Stimulated activated CD8-positive, alpha-beta memory T cell treated with anti-CD3 and anti-CD28 coated beads, Interleukin-4, amount 100 ng/mL, for 1 hour (primary cell): Measurements from ENCODE around the gene RNF180.
"Not testable (repeated sequence)": the region's sequence is repeated elsewhere in the genome, so short reads cannot be mapped to it uniquely, and the experiment has no call there.

Experiments used
- DNase-seq, 2 donors: peaks; one replicate each; pipeline ENCODE4 v3.0.0-alpha.2; 2020; ENCODE audit warnings: low read depth in 2 of 2, low spot score in 1 of 2

RNF180 gene

GRCh38 chr5:64180661-64181343, 15.2 kb downstream of the RNF180 start:
- DNase-seq, result no peak

GRCh38 chr5:64181440-64181839, 15.8 kb downstream of the RNF180 start:
- DNase-seq, result no peak

DNA sequence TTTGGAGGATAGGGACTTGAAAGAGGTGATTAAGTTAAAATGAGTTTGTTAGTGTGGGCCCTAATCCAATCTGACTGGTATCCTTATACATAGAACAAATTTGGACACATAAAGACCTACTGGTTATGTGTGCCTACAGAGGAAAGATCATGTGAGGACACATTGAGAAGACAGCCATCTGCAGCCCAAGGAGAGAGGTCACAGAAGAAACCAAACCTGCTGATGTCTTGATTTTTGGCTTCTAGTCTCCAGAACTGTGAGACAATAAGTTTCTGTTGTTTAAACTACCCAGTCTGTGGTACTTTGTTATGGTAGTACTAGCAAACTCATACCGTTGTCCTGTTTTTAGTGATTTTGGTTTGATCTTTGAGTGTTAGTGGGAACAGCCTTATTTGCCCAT, 18.3 kb downstream of the RNF180 start:
- no peak for DNase-seq

GRCh38 chr5:64184832-64185231, 19.2 kb downstream of the RNF180 start:
- no peak for DNase-seq

DNA sequence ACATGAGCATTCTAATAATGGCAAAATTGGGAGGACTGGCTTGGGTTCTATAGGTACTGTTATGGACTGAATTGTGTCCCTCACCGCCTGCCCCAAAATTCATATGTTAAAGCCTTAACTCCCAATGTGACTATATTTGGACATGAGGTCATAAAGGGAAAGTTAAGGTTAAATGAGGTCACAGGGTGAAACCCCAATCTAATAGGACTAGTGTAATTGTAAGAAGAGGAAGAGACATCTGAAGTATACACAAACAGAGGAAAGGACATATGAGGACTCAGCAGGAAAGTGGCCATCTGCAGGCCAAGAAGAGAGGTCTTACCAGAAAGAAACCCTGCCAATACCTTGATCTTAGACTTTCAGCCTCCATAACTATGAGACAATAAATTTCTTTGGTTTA, 23.1 kb downstream of the RNF180 start:
- DNase-seq, result no peak

DNA sequence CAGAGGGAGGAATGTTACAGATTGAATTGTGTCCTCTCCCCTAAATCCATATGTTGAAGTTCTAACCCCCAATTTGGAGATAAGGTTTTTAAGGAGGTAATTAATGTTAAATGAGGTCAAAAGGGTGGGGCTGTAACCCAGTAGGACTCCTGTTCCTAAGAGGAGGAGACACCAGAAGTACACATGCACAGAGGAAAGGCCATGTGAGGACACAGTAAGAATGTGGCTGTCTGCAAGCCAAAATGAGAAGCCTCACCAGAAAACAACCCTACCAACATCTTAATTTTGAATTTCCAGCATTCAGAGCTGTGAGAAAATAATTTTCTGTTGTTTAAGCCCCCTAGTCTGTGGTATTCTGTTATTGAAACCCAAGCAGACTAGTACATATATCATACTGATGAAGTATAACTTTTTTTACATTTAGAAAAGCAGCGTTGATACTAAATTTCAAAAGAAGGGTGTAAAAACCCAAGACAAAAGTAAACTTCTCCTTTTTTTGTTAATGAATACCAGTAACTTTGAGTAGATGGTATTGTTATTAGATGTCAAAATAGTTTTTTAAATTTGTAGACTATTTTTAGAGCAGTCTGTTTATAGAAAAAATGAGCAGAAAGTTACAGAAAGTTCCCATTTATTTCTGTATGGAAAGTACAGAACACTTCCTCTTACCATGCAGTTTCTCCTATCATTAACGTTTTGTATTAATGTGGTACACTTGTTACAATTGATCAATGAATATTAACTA, 25.1 kb downstream of the RNF180 start:
- no peak for DNase-seq

GRCh38 chr5:64195981-64196380, 30.3 kb downstream of the RNF180 start:
- no peak for DNase-seq

- DNase-seq, result no peak
Observed at GRCh38 chr5:64199425-64199824, 33.8 kb downstream of the RNF180 start.

GRCh38 chr5:64201996-64202395, 36.4 kb downstream of the RNF180 start:
- DNase-seq, result no peak

DNA sequence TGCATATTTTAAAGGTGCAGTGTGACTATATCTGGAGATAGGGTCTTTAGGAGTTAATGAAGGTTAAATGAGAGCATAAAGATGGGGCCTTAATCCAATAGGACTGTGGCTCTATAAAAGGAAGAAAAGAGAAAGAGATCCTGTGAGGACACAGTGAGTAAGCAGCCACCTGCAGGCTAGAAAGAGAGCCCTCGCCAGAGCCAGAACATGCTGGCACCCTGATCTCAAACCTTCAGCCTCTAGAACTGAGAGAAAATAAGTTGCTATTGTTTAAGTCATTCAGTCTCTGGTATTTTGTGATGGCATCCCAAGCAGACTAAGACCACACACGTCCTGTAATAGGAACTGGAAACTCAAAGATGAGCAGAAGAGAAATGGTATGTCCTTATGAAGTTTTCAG, 41.0 kb downstream of the RNF180 start:
- DNase-seq, result no peak

- no peak for DNase-seq
Observed at GRCh38 chr5:64207978-64208377, 42.3 kb downstream of the RNF180 start.

- no peak for DNase-seq
Observed at GRCh38 chr5:64209353-64209752, 43.7 kb downstream of the RNF180 start.

GRCh38 chr5:64210866-64211265, 45.2 kb downstream of the RNF180 start:
- no peak for DNase-seq

DNA sequence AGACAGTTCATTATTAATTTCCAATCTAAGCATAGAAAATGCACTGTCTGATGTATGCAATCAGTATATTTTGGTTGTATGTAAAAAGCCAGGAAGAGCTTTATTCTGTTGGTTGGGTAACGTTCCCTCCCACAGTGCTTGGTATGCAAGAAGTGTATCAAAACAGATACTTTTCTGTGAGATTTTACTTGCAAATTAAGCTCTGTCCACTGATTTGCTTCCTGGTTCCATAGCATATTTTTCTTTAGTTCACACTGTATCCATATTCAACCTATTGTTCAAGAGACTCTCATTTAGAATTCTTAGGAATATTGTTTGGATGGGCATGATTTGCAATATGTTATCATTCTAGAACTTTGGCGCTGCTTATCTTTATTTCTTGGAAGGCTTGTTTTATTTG, 47.4 kb downstream of the RNF180 start:
- DNase-seq, result no peak

- no peak for DNase-seq
Observed at GRCh38 chr5:64213531-64213930, 47.9 kb downstream of the RNF180 start.

GRCh38 chr5:64214132-64214531, 48.5 kb downstream of the RNF180 start:
- DNase-seq, result no peak

DNA sequence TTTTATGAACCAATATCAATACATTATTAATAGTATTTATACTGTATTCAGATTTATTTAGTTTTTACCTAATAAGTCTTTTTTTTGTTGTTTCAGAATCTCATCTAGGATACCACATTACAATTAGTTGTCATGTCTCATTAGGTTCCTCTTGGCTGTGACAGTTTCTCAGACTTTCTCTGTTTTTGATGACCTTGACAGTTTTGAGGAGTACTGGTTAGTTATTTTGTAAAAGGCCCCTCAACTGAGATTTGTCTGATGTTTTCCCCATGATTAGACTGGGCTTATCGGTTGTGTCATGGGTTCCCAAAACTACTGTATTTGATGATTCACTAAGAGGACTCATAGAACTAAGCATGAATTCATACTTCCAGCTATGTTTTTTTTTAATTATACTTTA, 56.3 kb downstream of the RNF180 start:
- no peak for DNase-seq

GRCh38 chr5:64225286-64225981, 59.8 kb downstream of the RNF180 start:
- DNase-seq, result not testable (repeated sequence)

GRCh38 chr5:64227131-64227537, 61.5 kb downstream of the RNF180 start:
- DNase-seq, result not testable (repeated sequence)

- DNase-seq, result no peak
Observed at GRCh38 chr5:64229163-64229774, 63.6 kb downstream of the RNF180 start.

DNA sequence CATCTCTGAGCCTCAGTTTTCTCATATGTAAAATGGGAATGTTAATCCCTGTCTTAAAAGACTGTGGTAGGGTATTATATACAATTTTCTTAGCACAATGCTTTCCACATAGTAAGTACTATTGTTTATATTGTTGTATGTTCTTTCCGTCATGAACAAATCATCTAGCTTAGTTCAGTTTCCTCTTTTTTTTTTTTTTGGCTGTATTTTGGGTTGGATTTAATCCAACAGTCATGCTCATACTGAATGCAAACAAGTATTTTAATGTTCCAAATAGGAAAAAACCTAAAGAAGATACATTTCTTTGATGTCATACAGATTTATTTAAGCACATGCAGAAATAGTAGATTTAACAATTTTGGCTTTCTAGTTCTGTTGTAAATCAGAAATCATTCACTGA, 95.1 kb downstream of the RNF180 start:
- DNase-seq, result no peak

- DNase-seq, result no peak
Observed at GRCh38 chr5:64269164-64269563, 103.5 kb downstream of the RNF180 start.
